Bronchial epithelial cell (primary cell): ENCODE results near the gene PRM3. TPM values are rescaled to one million over a fixed set of nuclear protein-coding genes. Genes with fewer than 3 reads are reported as not detected.
"Not testable (repeated sequence)": the region's sequence is repeated elsewhere in the genome, so short reads cannot be mapped to it uniquely, and the experiment has no call there.

ENCODE experiments used
- DNase-seq: peaks from one replicate; pipeline ENCODE4 v3.0.0-alpha.2; 2010; ENCODE audit warnings: low read depth
- FAIRE-seq: peaks from 2 replicates; lab custom pipeline; 2011; peaks lifted over from hg19 to GRCh38; lab: Jason Lieb, UNC
- H3K27me3 ChIP-seq: 2 replicates; pipeline ENCODE4 v1.5.1; 2011; ENCODE audit warnings: low read length; ENCODE audit not compliant: control insufficient read depth, insufficient read depth
- H3K36me3 ChIP-seq: 2 replicates; pipeline ENCODE4 v1.5.1; 2011; ENCODE audit warnings: low read length; ENCODE audit not compliant: control insufficient read depth, insufficient read depth
- H3K4me3 ChIP-seq: 2 replicates; pipeline ENCODE4 v1.5.1; 2011; ENCODE audit warnings: mild to moderate bottlenecking, low read depth, low read length, control low read depth
- CTCF ChIP-seq: IDR thresholded peaks from 2 replicates; pipeline ENCODE4 v1.5.1; 2011; ENCODE audit warnings: mild to moderate bottlenecking, moderate library complexity, low read length, control low read depth, inconsistent platforms; ENCODE audit not compliant: insufficient read depth, severe bottlenecking
- total RNA-seq: library from RNA; depleted of rRNA; stranded (reverse); fragments of >200 nt; gene quantifications from 2 replicates; pipeline ENCODE4 v1.2.1, GENCODE V29; 2014

PRM3 gene
- total RNA-seq, 1 donor from 2014 or later: not detected

- DNase-seq (no peak), FAIRE-seq (no peak)
- no peaks in the 10 kb centered on the region for H3K27me3 ChIP-seq
- no peak for TF ChIP-seq CTCF
- no peak overlapping the region for H3K4me3 ChIP-seq
- no peaks in the 10 kb centered on the region for H3K36me3 ChIP-seq
Measured at GRCh38 chr16:11300560-11300892, 27.1 kb upstream of the PRM3 start.

GRCh38 chr16:11299865-11300559 lies 26.6 kb upstream of the PRM3 start:
- FAIRE-seq: no peak
- TF ChIP-seq CTCF: no peak
- DNase-seq: no peak
- Histone ChIP-seq H3K4me3 (no peak overlapping the region), H3K36me3 (no peaks in the 10 kb centered on the region), H3K27me3 (no peaks in the 10 kb centered on the region)

GRCh38 chr16:11298950-11299547 lies 25.6 kb upstream of the PRM3 start:
- not testable (repeated sequence) for H3K4me3 ChIP-seq, DNase-seq, FAIRE-seq, H3K36me3 ChIP-seq, H3K27me3 ChIP-seq

- no peak for DNase-seq
- no peaks in the 10 kb centered on the region for H3K36me3 ChIP-seq
- no peaks in the 10 kb centered on the region for H3K27me3 ChIP-seq
- no peak for TF ChIP-seq CTCF
- FAIRE-seq: no peak
- H3K4me3 ChIP-seq: no peak overlapping the region
Measured at GRCh38 chr16:11298143-11298900, 24.9 kb upstream of the PRM3 start.

- DNase-seq (peak; percentile 9), FAIRE-seq (no peak)
- H3K36me3 ChIP-seq: no peaks in the 10 kb centered on the region
- peak; percentile 21 for TF ChIP-seq CTCF
- H3K4me3 ChIP-seq: peak overlapping the region; percentile 4
- H3K27me3 ChIP-seq: no peaks in the 10 kb centered on the region
Measured at GRCh38 chr16:11297492-11298142, 24.2 kb upstream of the PRM3 start.
